ENCODE results near the gene CD1D.

GRCh38 chr1:158199849-158200248 lies 19.2 kb downstream of the CD1D start:
- TF ChIP-seq POLR2A (IDR thresholded peaks at IDR 0.05; ENCODE audit: low read length) (no peak), GATA1 (IDR thresholded peaks at IDR 0.05; ENCODE audit: low read depth, low read length) (no peak)
